GM12864 (cell line): Measurements from ENCODE around the gene SPATA6.

ENCODE experiments used
- DNase-seq: peaks from one replicate; pipeline ENCODE4 v3.0.0-alpha.2; 2011; ENCODE audit warnings: low read depth
- H3K4me3 ChIP-seq: 2 replicates; pipeline ENCODE4 v1.5.1; 2011; ENCODE audit warnings: mild to moderate bottlenecking, low read depth, low read length, control low read depth
- TF ChIP-seq, protein P1 (sequence below): IDR thresholded peaks from 2 replicates; pipeline ENCODE4 v1.5.1; 2011; ENCODE audit warnings: low read depth, mild to moderate bottlenecking, moderate library complexity, low read length, control low read depth, inconsistent platforms; ENCODE audit errors: missing control alignments

The SPATA6 gene

DNA sequence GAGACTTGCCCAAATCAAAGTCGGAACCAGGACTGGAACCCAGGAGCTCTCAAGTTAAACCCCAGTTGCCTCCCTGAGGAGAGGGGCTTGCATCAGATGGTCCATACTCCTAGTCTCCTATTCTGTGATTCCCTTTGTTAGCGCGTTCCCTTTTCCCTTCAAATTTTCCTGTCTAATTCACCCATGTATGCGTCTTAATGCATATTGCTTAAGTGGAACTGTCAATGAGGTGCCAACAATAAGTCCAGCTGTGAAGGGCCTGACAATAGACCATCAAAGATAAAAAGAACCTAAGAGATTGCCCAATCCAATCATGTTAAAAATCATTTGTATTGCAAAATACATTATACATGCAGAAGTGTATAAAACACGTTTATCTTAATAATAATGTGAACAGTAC, 634 bp upstream of the SPATA6 start:
- TF ChIP-seq, protein P1, sequence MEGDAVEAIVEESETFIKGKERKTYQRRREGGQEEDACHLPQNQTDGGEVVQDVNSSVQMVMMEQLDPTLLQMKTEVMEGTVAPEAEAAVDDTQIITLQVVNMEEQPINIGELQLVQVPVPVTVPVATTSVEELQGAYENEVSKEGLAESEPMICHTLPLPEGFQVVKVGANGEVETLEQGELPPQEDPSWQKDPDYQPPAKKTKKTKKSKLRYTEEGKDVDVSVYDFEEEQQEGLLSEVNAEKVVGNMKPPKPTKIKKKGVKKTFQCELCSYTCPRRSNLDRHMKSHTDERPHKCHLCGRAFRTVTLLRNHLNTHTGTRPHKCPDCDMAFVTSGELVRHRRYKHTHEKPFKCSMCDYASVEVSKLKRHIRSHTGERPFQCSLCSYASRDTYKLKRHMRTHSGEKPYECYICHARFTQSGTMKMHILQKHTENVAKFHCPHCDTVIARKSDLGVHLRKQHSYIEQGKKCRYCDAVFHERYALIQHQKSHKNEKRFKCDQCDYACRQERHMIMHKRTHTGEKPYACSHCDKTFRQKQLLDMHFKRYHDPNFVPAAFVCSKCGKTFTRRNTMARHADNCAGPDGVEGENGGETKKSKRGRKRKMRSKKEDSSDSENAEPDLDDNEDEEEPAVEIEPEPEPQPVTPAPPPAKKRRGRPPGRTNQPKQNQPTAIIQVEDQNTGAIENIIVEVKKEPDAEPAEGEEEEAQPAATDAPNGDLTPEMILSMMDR, result no peak
- H3K4me3 ChIP-seq, result peak overlapping the region; percentile 57
- no peak for DNase-seq

DNA sequence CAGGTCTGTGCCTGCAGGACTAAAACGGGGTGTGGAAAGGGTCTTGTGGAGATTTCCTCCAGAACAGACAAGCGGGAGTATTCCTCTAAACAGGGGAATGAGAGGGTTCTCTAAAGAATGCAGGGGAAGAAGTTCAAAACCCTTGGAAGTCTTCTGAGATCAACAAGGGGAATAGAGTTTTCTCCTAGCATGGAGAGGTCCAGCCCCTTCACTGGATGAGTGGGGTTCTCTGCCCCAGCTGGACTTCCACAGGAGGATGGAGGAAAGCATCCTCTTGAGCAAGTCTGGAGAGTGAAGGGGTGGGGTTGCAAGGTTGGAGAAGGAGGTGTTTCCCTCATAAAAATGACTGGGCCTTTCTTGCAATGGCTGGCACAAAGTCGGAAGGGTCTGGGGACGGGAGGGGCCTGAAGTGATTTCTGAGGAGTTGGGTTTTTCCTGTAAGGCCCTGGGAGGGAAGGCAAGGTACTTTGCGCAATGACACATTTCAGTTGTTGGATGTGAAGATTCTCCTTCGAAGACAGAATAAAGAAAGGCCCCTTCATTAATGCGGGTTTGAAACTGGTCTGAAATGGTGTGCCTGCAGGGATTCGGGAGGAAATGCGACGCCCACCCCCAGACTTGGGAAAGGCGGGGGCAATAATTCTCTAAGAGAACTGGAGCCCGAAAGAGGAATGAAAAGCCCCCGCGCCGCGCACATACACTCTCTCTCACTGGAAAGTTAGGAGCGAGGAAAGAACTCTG, 884 bp downstream of the SPATA6 start:
- H3K4me3 ChIP-seq, result no peak overlapping the region
- TF ChIP-seq, protein P1, result no peak
- no peak for DNase-seq

DNA sequence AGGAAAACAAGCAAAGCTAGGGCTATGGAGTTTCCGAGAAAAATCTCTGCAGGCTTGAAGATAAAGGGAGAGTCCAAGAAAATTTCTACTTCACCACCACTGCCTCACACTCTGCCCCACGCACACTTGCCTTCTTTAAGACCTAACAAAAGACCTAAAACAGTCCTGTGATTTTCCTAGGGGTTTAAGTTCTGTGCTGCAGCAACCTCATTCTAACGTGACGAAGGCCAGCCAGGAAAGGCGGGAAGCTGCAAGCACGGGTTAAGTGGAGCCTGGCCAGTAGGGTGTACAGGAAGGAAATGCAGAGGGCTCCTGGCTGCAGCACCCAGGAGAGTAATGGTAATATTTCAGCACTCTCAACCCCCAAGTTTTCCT, 1.5 kb downstream of the SPATA6 start:
- H3K4me3 ChIP-seq, result no peak overlapping the region
- TF ChIP-seq, protein P1, result no peak
- DNase-seq, result no peak

DNA sequence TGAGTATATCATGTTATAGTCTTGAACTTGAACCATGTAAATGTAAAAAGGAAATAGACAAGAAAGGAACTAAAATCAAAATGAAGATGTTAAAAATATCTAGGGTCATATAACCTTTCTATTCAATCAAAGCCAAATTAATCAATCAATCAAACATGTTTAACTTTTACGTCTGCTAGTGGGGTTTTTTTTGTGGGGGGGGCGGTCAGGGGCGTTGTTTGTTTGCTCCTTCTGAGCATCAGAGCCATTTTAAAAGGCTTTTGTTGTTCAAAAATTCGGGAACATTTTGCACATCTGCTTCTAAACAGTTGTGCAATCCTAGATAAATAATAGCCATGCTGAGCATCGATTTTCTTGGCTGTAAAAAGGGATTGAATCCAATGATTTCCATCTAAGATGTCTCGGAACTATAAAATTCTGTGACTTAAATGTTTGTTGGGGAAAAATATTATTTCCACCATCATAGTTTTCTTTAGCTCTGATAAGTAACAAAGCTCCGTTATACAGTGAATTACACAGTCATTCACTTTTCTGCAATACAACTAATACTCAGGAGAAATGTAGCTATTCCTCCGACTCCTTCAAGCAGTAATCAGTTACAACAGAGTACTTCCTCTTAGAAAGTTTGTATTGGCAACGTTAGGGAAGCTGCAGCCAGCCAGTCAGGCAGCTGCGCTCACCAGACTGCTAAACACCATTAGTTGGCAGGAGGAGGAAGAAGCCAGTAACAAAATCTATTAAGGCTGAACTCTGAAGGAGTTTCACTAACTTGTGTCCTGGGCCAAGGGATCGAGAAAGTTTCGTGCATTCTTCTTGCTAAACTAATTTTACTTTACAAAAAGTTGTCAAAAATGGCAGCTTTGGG, 2.2 kb downstream of the SPATA6 start:
- H3K4me3 ChIP-seq, result no peak overlapping the region
- TF ChIP-seq, protein P1, result no peak
- DNase-seq, result no peak

DNA sequence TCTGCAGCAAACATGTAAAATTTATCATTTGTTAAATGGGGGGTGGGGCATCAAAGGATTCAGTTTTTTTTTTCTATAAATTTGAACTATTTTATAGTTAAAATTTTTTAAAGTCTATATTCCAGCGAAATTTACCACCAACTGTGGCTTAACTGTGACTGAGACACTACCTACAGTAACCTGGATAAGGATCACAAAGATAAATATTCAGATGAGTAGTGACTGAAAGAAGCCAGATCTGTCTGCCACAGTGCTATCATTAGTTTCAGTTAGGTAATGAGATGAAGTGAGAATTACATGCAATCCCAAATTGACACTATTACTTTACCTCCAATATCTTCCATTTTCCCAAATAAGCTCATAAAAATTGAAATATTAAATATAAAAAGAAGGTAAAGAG, 5.4 kb downstream of the SPATA6 start:
- no peak overlapping the region for H3K4me3 ChIP-seq
- TF ChIP-seq, protein P1, result no peak

DNA sequence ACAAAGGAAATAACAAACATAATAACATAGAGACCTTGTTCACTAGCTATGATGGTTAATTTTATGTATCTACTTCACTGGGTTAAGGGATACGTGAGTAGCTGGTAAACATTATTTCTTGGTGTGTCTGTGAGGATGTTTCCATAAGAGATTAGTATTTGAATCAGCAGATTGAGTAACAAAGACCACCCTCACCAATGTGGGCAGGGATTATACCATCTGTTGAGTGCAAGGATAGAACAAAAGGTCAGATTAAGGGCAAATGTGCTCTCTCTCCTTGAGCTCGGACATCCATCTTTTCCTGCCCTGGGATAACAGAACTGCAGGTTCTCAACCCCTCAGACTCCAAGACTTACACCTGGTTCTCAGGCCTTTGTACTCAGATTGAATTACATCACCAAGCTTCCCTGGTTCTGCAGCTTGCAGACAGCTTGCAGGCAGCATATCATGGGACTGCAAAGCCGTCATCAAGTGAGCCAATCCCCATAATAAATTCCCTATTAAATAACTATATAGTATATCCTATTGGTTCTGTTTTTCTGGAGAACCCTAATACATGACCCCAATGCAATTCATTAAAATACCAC, 9.2 kb downstream of the SPATA6 start:
- no peak overlapping the region for H3K4me3 ChIP-seq
- DNase-seq, result no peak
- TF ChIP-seq, protein P1, result no peak

More for the DNA sequence above, 5.4 kb downstream of the SPATA6 start:
- DNase-seq, result no peak
